Raji (cell line): ENCODE data around the gene DPM3.

ENCODE experiments used
- POLR2A ChIP-seq: IDR thresholded peaks from 2 replicates; pipeline ENCODE4 v1.6.1; 2011; ENCODE audit warnings: low read depth, low read length, control low read depth; ENCODE audit not compliant: insufficient read depth

Gene DPM3

GRCh38 chr1:155134880-155135414 is 5.4 kb downstream of the DPM3 start:
- TF ChIP-seq POLR2A, result no peak

GRCh38 chr1:155134322-155134721 is 6.0 kb downstream of the DPM3 start:
- TF ChIP-seq POLR2A, result no peak

GRCh38 chr1:155133799-155134281 is 6.5 kb downstream of the DPM3 start:
- no peak for TF ChIP-seq POLR2A

GRCh38 chr1:155131856-155132255 is 8.5 kb downstream of the DPM3 start:
- TF ChIP-seq POLR2A, result no peak

- TF ChIP-seq POLR2A, result no peak
Observed at GRCh38 chr1:155131285-155131684, 9.0 kb downstream of the DPM3 start.

- no peak for TF ChIP-seq POLR2A
Observed at GRCh38 chr1:155130272-155131006, 9.9 kb downstream of the DPM3 start.

- no peak for TF ChIP-seq POLR2A
Observed at GRCh38 chr1:155128755-155129473, 11.4 kb downstream of the DPM3 start.

GRCh38 chr1:155127967-155128754 is 12.2 kb downstream of the DPM3 start:
- TF ChIP-seq POLR2A, result no peak

- no peak for TF ChIP-seq POLR2A
Observed at GRCh38 chr1:155127105-155127966, 13.0 kb downstream of the DPM3 start, which contains the start of gene EFNA1. TSS of gene EFNA1 (plus strand) at chr1:155127876. CDS start at chr1:155127978, 102 bp downstream.

GRCh38 chr1:155126556-155127104 is 13.7 kb downstream of the DPM3 start:
- no peak for TF ChIP-seq POLR2A

- TF ChIP-seq POLR2A, result no peak
Observed at GRCh38 chr1:155125946-155126555, 14.3 kb downstream of the DPM3 start.

GRCh38 chr1:155125511-155125945 is 14.8 kb downstream of the DPM3 start:
- TF ChIP-seq POLR2A, result no peak
